GM10847 (cell line): ENCODE data around the gene RNASEL.

Experiments
- POLR2A ChIP-seq: IDR thresholded peaks from 2 replicates; pipeline ENCODE4 v1.6.1; 2011; ENCODE audit not compliant: insufficient read length; ENCODE audit errors: extremely low read depth

RNASEL gene

GRCh38 chr1:182588500-182589396, at the start of gene RNASEL:
TSS of gene RNASEL (minus strand) at chr1:182589256. CDS start at chr1:182586806, 2,450 bp downstream.
- peak; percentile 7 for TF ChIP-seq POLR2A

- no peak for TF ChIP-seq POLR2A
Measured at GRCh38 chr1:182637769-182638168, 48.7 kb upstream of the RNASEL start.

GRCh38 chr1:182635871-182636270, 46.8 kb upstream of the RNASEL start:
- TF ChIP-seq POLR2A, result no peak

- TF ChIP-seq POLR2A, result no peak
Measured at GRCh38 chr1:182634306-182635072, 45.4 kb upstream of the RNASEL start.

GRCh38 chr1:182633657-182634281, 44.7 kb upstream of the RNASEL start:
- no peak for TF ChIP-seq POLR2A

- TF ChIP-seq POLR2A, result no peak
Measured at GRCh38 chr1:182633031-182633430, 44.0 kb upstream of the RNASEL start.

GRCh38 chr1:182631954-182632353, 42.9 kb upstream of the RNASEL start:
- no peak for TF ChIP-seq POLR2A

GRCh38 chr1:182631053-182631677, 42.1 kb upstream of the RNASEL start:
- TF ChIP-seq POLR2A, result no peak

- TF ChIP-seq POLR2A, result no peak
Measured at GRCh38 chr1:182630586-182630985, 41.5 kb upstream of the RNASEL start.

GRCh38 chr1:182629499-182630096, 40.5 kb upstream of the RNASEL start:
- TF ChIP-seq POLR2A, result no peak

- no peak for TF ChIP-seq POLR2A
Measured at GRCh38 chr1:182629080-182629479, 40.0 kb upstream of the RNASEL start.

- TF ChIP-seq POLR2A, result no peak
Measured at GRCh38 chr1:182628657-182629056, 39.6 kb upstream of the RNASEL start.

- TF ChIP-seq POLR2A, result no peak
Measured at GRCh38 chr1:182627622-182628021, 38.6 kb upstream of the RNASEL start.

- TF ChIP-seq POLR2A, result no peak
Measured at GRCh38 chr1:182626527-182626926, 37.5 kb upstream of the RNASEL start.
